Right hindlimb (tissue), 1 donor: ENCODE results near the gene CADM4.
"Not testable (repeated sequence)": the region's sequence is repeated elsewhere in the genome, so short reads cannot be mapped to it uniquely, and the experiment has no call there.

Source experiments
- DNase-seq: peaks from one replicate; pipeline ENCODE4 v3.0.0-alpha.2; 2018

The CADM4 gene, protein sequence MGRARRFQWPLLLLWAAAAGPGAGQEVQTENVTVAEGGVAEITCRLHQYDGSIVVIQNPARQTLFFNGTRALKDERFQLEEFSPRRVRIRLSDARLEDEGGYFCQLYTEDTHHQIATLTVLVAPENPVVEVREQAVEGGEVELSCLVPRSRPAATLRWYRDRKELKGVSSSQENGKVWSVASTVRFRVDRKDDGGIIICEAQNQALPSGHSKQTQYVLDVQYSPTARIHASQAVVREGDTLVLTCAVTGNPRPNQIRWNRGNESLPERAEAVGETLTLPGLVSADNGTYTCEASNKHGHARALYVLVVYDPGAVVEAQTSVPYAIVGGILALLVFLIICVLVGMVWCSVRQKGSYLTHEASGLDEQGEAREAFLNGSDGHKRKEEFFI

GRCh38 chr19:43639519-43640423 is at the start of gene CADM4:
CADM4 (minus strand) TSS chr19:43639850; CDS start chr19:43639790, 60 bp downstream.
- no peak for DNase-seq

DNA sequence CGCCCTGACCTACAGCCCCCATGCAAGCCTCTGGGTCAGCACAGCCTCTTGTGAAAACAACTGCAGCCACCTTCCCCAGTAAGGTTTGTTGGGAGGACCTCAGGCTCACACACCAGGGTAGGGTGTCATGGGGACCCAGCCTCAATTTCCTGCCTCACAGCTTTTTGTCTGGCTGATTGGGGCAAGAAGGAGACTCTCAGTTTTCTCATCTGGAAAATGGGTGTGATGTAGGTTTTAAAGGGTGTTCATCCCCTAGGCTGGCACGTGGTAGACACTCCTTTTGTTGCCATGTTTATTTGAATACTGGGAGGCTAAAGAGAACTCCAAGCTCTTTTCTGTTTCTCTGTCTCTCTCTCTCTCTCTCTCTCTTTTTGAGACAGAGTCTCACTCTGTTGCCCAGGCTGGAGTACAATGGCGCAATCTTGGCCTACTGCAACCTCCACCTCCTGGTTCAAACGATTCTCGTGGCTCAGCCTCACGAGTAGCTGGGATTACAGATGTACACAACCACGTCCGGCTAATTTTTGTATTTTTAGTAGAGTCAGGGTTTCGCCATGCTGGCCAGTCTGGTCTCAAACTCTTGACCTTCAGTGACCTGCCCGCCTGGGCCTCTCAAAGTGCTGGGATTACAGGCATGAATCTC is 48.5 kb upstream of the CADM4 start:
- no peak for DNase-seq

DNA sequence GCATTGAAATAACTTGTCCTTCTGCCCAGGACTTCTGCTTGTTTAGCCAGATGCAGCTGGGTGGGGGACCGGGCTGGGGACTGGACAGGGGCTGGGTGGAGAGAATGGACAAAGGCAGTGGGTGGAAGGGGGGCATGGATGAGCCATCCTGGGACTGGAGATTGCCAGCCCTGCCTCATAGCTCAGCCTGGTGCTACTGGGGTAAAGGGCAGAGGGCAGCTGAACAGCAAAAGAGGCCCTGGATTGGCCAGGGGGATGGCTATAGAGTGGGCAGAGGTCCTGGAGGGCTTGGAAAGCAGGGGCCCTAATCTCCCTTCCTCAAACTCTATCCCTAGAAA is 48.0 kb upstream of the CADM4 start:
- no peak for DNase-seq

- no peak for DNase-seq
These were observed 44.7 kb upstream of the CADM4 start for GRCh38 chr19:43684326-43684725.

DNA sequence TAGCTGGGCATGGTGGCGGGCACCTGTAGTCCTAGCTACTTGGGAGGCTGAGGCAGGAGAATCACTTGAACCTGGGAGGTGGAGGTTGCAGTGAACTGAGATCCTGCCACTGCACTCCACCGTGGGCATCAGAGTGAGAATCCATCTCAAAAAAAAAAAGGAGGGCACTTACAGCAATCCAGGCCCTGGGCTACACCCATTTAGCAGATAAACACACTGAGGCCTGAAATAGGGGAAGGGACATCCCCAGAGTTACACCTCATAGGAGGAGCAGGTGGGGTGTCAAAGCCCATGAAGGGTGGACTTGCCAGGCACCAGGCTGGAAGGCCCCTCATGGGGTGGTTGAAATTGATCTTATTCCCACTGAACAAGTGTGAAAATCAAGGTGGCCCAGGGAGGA is 44.3 kb upstream of the CADM4 start:
- no peak for DNase-seq

DNA sequence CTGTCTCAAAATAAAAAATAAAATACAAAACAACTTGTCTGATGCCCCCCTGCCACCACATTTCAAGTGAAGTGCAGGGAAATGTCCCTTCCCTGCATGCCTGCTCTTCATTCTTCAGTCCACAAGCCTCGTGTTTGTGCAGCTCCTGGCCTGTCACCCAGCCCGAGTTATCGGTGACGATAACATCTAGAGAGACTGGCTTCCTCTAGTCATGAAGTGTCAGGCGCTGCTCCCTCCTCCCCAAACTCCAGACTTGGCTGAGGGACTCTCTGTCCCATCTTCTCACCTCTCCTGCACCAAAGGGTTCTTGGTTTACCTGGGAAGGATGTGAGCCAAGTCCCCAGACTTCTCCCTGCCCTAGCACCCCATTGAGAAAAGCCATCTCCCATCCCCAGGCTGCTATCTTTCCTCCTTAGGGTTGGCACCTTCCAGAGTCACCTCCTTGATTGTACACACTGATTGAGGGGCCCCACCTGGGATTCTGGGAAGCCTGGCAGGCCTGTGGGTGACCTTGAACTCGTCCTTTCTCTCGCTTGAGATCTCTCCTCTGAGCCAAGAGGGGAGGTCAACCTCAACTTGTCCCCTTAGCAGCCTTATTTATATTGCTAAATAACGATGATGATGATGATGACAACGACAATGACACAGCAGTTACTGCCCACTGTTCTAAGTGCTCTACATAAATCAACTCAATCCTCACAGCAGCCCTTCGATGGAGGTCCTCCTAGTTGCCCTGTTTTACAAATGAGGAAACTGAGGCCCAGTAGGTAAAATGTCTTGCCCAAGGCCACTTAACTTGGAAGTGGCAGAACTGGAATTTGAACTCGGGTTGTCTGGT is 43.4 kb upstream of the CADM4 start:
- DNase-seq: no peak

DNA sequence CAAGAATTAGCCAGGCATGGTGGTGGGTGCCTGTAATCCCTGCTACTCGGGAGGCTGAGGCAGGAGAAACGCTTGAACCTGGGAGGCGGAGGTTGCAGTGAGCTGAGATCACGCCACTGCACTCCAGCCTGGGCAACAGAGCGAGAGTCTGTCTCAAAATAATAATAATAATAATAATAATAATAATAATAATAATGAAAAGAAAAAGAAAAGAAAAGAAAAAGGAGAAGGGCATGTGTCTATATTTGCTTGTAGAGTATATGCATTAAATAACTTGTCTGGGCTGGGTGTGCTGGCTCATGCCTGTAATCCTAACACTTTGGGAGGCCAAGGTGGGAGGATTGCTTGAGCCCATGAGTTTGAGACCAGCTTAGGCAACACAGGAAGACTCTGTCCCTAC is 42.6 kb upstream of the CADM4 start:
- not testable (repeated sequence) for DNase-seq

GRCh38 chr19:43681821-43682220 is 42.2 kb upstream of the CADM4 start:
- no peak for DNase-seq

DNA sequence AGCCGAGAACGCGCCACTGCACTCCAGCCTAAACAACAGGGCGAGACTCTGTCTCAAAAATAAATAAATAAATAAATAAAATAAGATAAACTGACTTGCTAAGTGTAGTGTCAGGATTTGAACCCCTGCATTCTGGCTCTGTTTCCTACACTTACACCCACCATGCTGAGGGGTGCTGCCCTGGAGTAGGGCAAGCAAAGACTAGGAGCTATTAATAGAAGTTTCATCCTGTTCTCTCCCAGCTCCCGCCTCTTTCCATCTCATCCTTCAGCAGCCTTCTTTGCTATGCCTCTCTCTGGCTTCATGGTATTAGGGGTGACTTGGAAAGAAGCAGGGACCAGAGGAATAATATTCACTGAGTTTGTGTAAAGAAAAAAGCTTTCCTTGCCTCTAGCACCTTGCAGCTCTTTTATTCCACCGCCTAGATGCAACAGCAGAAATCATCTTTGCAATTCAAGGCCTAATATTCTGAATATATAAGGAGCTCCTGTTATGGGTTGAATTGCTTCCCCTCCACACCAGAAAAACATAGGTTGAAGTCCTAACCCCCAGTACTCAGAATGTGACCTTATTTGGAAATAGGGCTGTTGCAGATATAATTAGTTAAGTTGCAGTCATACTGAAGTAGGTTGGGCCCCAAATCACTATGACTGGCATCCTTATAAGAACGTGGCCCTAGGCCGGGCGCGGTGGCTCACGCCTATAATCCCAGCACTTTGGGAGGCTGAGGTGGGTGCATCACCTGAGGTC is 39.0 kb upstream of the CADM4 start:
- DNase-seq: no peak

- DNase-seq: no peak
These were observed 36.3 kb upstream of the CADM4 start for GRCh38 chr19:43675906-43676305.

- no peak for DNase-seq
These were observed 35.7 kb upstream of the CADM4 start for GRCh38 chr19:43675269-43675879.

DNA sequence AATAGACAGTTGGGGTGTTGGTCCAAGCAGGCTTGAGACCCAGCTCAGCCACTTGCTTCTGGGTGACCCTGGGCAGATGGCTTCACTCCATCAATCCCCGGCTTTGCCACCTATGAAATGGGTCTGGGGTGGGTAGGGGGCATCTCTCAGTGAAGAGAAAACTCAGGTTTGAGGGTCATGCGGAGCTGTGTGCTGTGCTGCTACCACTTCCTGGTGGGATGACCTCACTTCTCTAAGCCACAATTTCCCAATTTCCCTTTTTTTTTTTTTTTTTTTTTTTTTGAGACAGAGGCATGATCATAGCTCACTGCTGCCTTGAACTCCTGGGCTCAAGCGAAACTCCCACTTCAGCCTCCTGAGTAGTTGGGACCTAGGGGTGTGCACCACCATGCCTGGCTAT is 34.9 kb upstream of the CADM4 start:
- no peak for DNase-seq

- no peak for DNase-seq
These were observed 34.5 kb upstream of the CADM4 start for GRCh38 chr19:43674183-43674582.

GRCh38 chr19:43673637-43674036 is 34.0 kb upstream of the CADM4 start:
- DNase-seq: no peak

DNA sequence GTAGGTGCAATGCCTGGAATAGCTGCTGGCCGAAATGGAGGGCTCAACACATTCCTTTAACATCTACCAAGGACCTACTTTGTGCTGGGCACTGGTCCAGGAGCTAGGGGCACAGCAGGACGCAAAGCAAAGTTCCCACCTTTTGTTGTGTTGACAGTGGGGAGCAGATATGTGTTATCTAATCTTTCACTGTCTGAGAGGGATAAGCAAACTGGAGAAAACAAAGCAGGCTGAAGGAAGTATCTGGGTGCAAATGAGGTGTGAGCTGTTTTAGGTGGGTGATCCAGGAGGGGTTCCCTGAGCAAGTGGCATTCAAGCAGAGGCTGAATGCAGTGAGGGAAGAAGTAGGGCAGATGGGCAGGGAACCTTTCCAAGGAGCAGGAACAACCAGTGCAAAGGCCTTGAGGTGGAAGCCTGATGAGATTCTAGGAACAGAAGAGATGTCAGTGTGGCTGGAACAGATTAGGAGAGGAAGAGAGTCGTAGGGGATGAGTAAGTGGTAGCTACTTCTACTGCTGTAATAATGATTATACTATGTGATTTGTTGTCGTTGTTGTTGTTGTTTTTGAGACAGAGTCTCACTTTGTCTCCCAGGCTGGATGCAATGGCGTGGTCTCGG is 32.5 kb upstream of the CADM4 start:
- DNase-seq: no peak

DNA sequence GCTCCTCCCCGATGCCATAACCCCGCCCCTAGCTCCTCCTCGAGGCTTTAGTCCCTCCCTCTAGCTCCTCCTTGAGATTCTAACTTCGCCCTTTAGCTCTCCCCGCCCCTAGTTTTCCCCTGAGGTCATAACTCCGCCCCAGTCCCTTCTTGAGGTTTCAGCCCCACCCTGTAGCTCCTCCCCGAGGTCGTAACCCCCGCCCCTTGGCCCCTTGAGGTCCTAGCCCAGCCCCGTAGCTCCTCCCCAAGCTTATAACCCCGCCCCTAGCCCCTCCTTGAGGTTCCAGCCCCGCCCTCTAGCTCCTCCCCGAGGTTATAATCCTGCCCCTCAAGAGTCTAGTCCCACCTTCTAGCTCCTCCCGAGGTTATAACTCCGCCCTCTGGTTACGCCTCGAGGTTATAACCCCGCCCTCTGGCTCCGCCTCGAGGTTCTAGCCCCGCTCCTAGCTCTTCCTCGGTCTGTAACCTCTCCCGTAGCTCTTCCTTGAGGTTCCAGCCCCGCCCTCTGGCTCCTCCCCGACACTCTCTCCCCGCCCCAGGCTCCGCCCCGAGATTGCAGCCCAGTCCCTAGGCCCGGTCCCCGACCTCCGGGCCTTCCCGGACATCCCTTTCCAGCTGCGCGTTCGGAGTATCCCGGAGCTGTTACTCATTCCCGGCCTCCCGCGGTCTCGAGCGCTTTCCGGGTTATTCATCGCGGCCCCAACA is 28.9 kb upstream of the CADM4 start:
- peak; percentile 97 for DNase-seq

GRCh38 chr19:43667876-43668405 is 28.3 kb upstream of the CADM4 start:
- no peak for DNase-seq

DNA sequence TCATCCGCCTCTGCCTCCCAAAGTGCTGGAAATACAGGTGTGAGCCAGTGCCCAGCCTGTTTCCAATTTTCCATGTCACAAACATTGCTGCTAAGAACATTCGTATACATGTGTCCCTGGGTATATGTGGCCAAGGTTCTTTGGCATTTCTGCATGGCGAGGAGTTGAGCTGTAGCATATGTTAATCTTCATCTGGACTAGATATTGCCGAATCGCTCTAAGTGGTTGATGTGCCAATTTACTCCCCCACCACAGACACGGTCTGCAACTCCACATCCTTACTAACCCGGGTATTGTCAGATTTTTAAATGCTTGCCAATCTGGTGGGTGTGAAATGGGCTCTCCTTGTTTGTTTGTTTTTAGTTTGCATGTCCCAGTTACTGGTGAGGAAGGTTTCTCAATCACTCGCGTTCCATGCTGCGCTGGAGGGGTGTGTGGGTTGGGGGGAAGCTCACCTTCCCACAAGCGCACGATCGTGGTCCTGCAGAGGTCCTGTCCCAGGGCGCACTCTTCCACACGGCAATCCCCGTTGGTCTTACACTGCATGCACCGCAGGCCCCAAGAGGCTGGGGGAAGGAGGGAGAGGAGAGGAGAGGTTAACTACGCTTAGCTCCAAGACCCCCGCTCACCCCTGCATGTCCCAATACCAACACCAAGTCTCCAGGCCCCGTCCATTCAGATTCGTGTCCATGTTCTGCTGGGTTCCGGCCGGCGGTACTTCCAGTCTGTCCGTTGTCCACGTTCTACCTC is 27.7 kb upstream of the CADM4 start:
- no peak for DNase-seq

GRCh38 chr19:43664018-43664417 is 24.4 kb upstream of the CADM4 start:
- no peak for DNase-seq
